K562 (cell line): ENCODE results near the gene LLGL1. TPM values are rescaled to one million over a fixed set of nuclear protein-coding genes. Genes with fewer than 3 reads are reported as not detected.

Experiments used
- ATAC-seq: fragments of 200-7000 bp; cut with Tn5 transposase; 3 replicates; pipeline ENCODE4 v1.9.1; 2020; ENCODE audit warnings: moderate library complexity
- BruUV-seq: library from RNA; stranded (reverse); fragments of 400-500 nt; replicated peaks from 2 replicates; lab custom pipeline; 2021; lab: Mats Ljungman, UMichigan
- CTCF ChIA-PET: fragments of 300-600 bp; formaldehyde crosslinking; extraction: SDS; loops from one replicate; lab custom pipeline; 2021; ENCODE audit warnings: low intra/inter-chr PET ratio; lab: Yijun Ruan, JAX
- POLR2A ChIA-PET: fragments of 300-600, 350-650 bp; sonication (Branson Sonifier 250); formaldehyde crosslinking; extraction: SDS; loops from one replicate; lab custom pipeline; 2021; ENCODE audit warnings: antibody characterized with exemption, inconsistent platforms; lab: Yijun Ruan, JAX
- DNase-seq, 4 experiments: peaks; one replicate each; pipeline versions ENCODE4 v3.0.0 to v3.0.0-alpha.2; 2011 to 2018; ENCODE audit warnings: low spot score in 3 of 4, mixed read lengths in 3 of 4; ENCODE audit errors: extremely low read depth in 1 of 4
- FAIRE-seq: peaks from 2 replicates; lab custom pipeline; 2011; peaks lifted over from hg19 to GRCh38; lab: Jason Lieb, UNC
- H2AFZ ChIP-seq: 2 replicates; pipeline ENCODE4 v1.6.0; 2011; ENCODE audit warnings: low read depth, low read length, control low read depth, inconsistent platforms
- H3K27ac ChIP-seq: fragments of 200-600 bp; 3 replicates; pipeline ENCODE4 v1.8.0; 2011; ENCODE audit warnings: low read depth, mild to moderate bottlenecking, control low read depth, inconsistent platforms, low read length, moderate library complexity, mixed read lengths; ENCODE audit errors: extremely low read depth
- H3K27me3 ChIP-seq, 2 experiments: fragments of 300-600 bp in 1 of 2; 2 replicates in 1 of 2; 3 replicates in 1 of 2; pipeline versions ENCODE4 v1.6.0 to v1.8.0; 2011; ENCODE audit warnings: inconsistent platforms in 2 of 2, low read length in 2 of 2, mild to moderate bottlenecking in 1 of 2, mixed read lengths in 1 of 2, moderate library complexity in 1 of 2; ENCODE audit not compliant: control insufficient read depth in 2 of 2, insufficient read depth in 2 of 2
- H3K36me3 ChIP-seq: fragments of 300-600 bp; 3 replicates; pipeline ENCODE4 v1.8.0; 2011; ENCODE audit warnings: mild to moderate bottlenecking, low read length, inconsistent platforms; ENCODE audit not compliant: control insufficient read depth, insufficient read depth
- H3K4me1 ChIP-seq, 2 experiments: fragments of 200-600 bp in 1 of 2; replicated peaks in 1 of 2; 2 replicates in 1 of 2; 3 replicates in 1 of 2; pipeline versions ENCODE4 v1.5.1 to v1.8.0; 2011; ENCODE audit warnings: inconsistent platforms in 2 of 2, low read length in 2 of 2, mild to moderate bottlenecking in 1 of 2, mixed read lengths in 1 of 2, moderate library complexity in 1 of 2; ENCODE audit not compliant: control insufficient read depth in 2 of 2, insufficient read depth in 2 of 2
- H3K4me2 ChIP-seq: 2 replicates; pipeline ENCODE4 v1.6.1; 2011; ENCODE audit warnings: low read length, control low read depth, inconsistent platforms, mixed read lengths; ENCODE audit not compliant: insufficient read depth
- H3K4me3 ChIP-seq: fragments of 200-600 bp; sonication (generic), shearing (Covaris generic); 2 replicates; pipeline ENCODE4 v1.5.1; 2016; ENCODE audit warnings: control low read depth, inconsistent platforms
- H3K79me2 ChIP-seq: fragments of 200-600 bp; 3 replicates; pipeline ENCODE4 v1.8.0; 2011; ENCODE audit warnings: low read length, inconsistent platforms; ENCODE audit not compliant: control insufficient read depth, insufficient read depth
- H3K9ac ChIP-seq, 2 experiments: 2 replicates each; pipeline versions ENCODE4 v1.6.0 to v1.6.1; 2011; ENCODE audit warnings: low read depth in 2 of 2, low read length in 2 of 2, control low read depth in 1 of 2, inconsistent platforms in 1 of 2, mild to moderate bottlenecking in 1 of 2, mixed read lengths in 1 of 2; ENCODE audit not compliant: insufficient read depth in 1 of 2
- H3K9me1 ChIP-seq: one replicate; pipeline ENCODE4 v1.6.0; 2011; ENCODE audit warnings: inconsistent platforms, mild to moderate bottlenecking, low read length, moderate library complexity; ENCODE audit not compliant: control insufficient read depth, insufficient read depth
- H3K9me3 ChIP-seq: replicated peaks from 2 replicates; pipeline ENCODE4 v1.5.1; 2011; ENCODE audit warnings: low read depth, low read length, inconsistent platforms; ENCODE audit not compliant: control insufficient read depth, insufficient read depth
- H4K20me1 ChIP-seq: replicated peaks from 2 replicates; pipeline ENCODE4 v1.6.1; 2011; ENCODE audit warnings: low read length, inconsistent platforms, mixed read lengths; ENCODE audit not compliant: control insufficient read depth, insufficient read depth
- ARID1B ChIP-seq: fragments of 450-650 bp; IDR thresholded peaks from 2 replicates; pipeline ENCODE4 v1.6.1; 2016; ENCODE audit warnings: antibody characterized with exemption, mild to moderate bottlenecking, inconsistent platforms
- EHMT2 ChIP-seq: fragments of 450-650 bp; IDR thresholded peaks from 2 replicates; pipeline ENCODE4 v1.6.1; 2018; ENCODE audit warnings: antibody characterized with exemption
- HDAC6 ChIP-seq: IDR thresholded peaks from 2 replicates; pipeline ENCODE4 v1.6.1; 2012; ENCODE audit warnings: low read depth, mild to moderate bottlenecking, control low read depth, inconsistent platforms, low read length, moderate library complexity
- IFI16 ChIP-seq: fragments of 250-450 bp; sonication (Bioruptor Pico); IDR thresholded peaks from 2 replicates; pipeline ENCODE4 v2.1.2; 2022; ENCODE audit warnings: mild to moderate bottlenecking, inconsistent platforms
- MITF ChIP-seq: IDR thresholded peaks from 2 replicates; pipeline ENCODE4 v1.6.1; 2014; ENCODE audit warnings: antibody characterized with exemption
- TRIM28 ChIP-seq: fragments of 450-650 bp; IDR thresholded peaks from 2 replicates; pipeline ENCODE4 v1.6.1; 2017
- ZBTB49 ChIP-seq: sonication (generic); formaldehyde crosslinking; IDR thresholded peaks from 2 replicates; pipeline ENCODE4 v1.8.0; 2022; ENCODE audit warnings: missing genetic modification reagents, mild to moderate bottlenecking, borderline replicate concordance
- ZC3H8 ChIP-seq: fragments of 450-650 bp; IDR thresholded peaks from 2 replicates; pipeline ENCODE4 v1.6.1; 2017
- ZHX1 ChIP-seq: fragments of 150-350 bp; conservative IDR thresholded peaks from 2 replicates; pipeline ENCODE4 v1.6.1; 2014; ENCODE audit warnings: low read length
- ZNF354B ChIP-seq: fragments of 250-450 bp; sonication (Bioruptor Pico); IDR thresholded peaks from 2 replicates; pipeline ENCODE4 v1.4.0; 2020
- ZNF561 ChIP-seq: fragments of 450-650 bp; formaldehyde crosslinking; conservative IDR thresholded peaks from 2 replicates; pipeline ENCODE4 v1.4.0; 2020; ENCODE audit warnings: mild to moderate bottlenecking, moderate library complexity
- ZNF717 ChIP-seq: fragments of 250-450 bp; sonication (Bioruptor Pico); IDR thresholded peaks from 2 replicates; pipeline ENCODE4 v1.5.0; 2021
- ZNF764 ChIP-seq: fragments of 250-450 bp; sonication (Bioruptor Pico); IDR thresholded peaks from 2 replicates; pipeline ENCODE4 v1.4.0; 2020; ENCODE audit warnings: low read depth, mild to moderate bottlenecking, moderate library complexity
- WGBS: fragments of 100-300 bp; shearing (Covaris generic); methylation state at CpG from one replicate; pipeline ENCODE4 v1.1.6; 2016; ENCODE audit warnings: low coverage, mixed read lengths; ENCODE audit not compliant: insufficient coverage; ENCODE audit errors: missing lambda C conversion rate; 5-methylcytosine and 5-hydroxymethylcytosine counted together
- in situ Hi-C: fragments of 300-500 bp; cut with MboI; formaldehyde crosslinking; loops from 4 replicates; pipeline ENCODE4 v1.15.0; 2018; ENCODE audit warnings: inconsistent platforms, mixed read lengths
- intact Hi-C: fragments of 100-400 bp; cut with micrococcal nuclease; formaldehyde crosslinking; loops from 2 replicates; pipeline ENCODE4 v1.14.2; 2022
- polyA plus RNA-seq, 8 experiments: library from polyadenylated mRNA; depleted of rRNA in 4 of 8; stranded (reverse) in 5 of 8; unstranded in 3 of 8; fragments of >200 nt; fragmentation: Nextera tagmentation in 2 of 8; fragmentation: Illumina TruSeq in 1 of 8; extraction: Ambion mirVana in 2 of 8; extraction: Trizol in 1 of 8; gene quantifications; 2 replicates each; pipeline versions ENCODE4 v1.2.1 to v1.2.3, GENCODE V29; 2011 to 2014; ENCODE audit warnings: inconsistent platforms in 1 of 8, missing spikeins in 1 of 8
- total RNA-seq, 7 experiments: library from RNA; depleted of rRNA in 6 of 7; stranded (reverse); fragments of >200 nt in 6 of 7; fragmentation: Illumina TruSeq in 2 of 7; extraction: Trizol in 2 of 7; gene quantifications; 2 replicates each; pipeline versions ENCODE4 v1.2.1 to v1.2.3, GENCODE V29; 2011 to 2021; ENCODE audit warnings: low replicate concordance in 1 of 7
- TF ChIP-seq, protein P1 (sequence below), 2 experiments: fragments of 450-650 bp; conservative IDR thresholded peaks; 2 replicates each; pipeline ENCODE4 v1.6.1; 2017; ENCODE audit warnings: mild to moderate bottlenecking in 2 of 2, moderate library complexity in 2 of 2
- TF ChIP-seq, protein P2 (sequence below): fragments of 250-450 bp; sonication (Bioruptor Pico); IDR thresholded peaks from 2 replicates; pipeline ENCODE4 v1.8.0; 2022; ENCODE audit warnings: inconsistent platforms, mild to moderate bottlenecking, moderate library complexity, borderline replicate concordance

LLGL1 gene
- total and polyA plus RNA-seq, 9 of the 15 experiments (the other 6 are each of a cell fraction or from before 2014, with no cell fraction given) = 0.11 to 12.9 (median 5.3) TPM; not detected in 1

GRCh38 chr17:18203308-18203707 lies 22.1 kb upstream of the LLGL1 start:
- H4K20me1 ChIP-seq = peaks cover 23% of the 10 kb centered on the region
- no peak overlapping the region for H3K9ac ChIP-seq
- H2AFZ ChIP-seq = no peak overlapping the region
- no peaks in the 10 kb centered on the region; a peak in 1 of 5 replicates for H3K4me1 ChIP-seq
- H3K36me3 ChIP-seq = peaks cover 70% of the 10 kb centered on the region
- H3K27ac ChIP-seq = no peak overlapping the region
- ATAC-seq (no peak), DNase-seq (no peak), FAIRE-seq (no peak)
- H3K9me3 ChIP-seq = no peaks in the 10 kb centered on the region
- no TSS peak for BruUV-seq
- no peaks in the 10 kb centered on the region for H3K27me3 ChIP-seq
- peaks cover 27% of the 10 kb centered on the region for H3K79me2 ChIP-seq
- H3K9me1 ChIP-seq = peaks cover 3% of the 10 kb centered on the region
- ChIA-PET POLR2A (interaction anchor here (0.6 to 1.3 kb wide), 3 partner anchors 8 to 69 kb away, joined by 3 to 5 read pairs (median 3); no protein-coding TSS in a partner anchor), CTCF (no interaction called here)
- in situ Hi-C loops (loop anchor here (25.0 kb wide), 1 partner anchor 359 kb away; no protein-coding TSS in a partner anchor), intact Hi-C loops (no loop called here)
- H3K4me2 ChIP-seq = no peak overlapping the region
- WGBS = 95% methylated on average over 5 of the region's 7 CpGs
- no peak overlapping the region for H3K4me3 ChIP-seq
- TF ChIP-seq HDAC6 = no peak
- TF ChIP-seq IFI16 (CRISPR knock-in tag) = no peak
- TF ChIP-seq ZBTB49 (CRISPR knock-in tag) = no peak
- TF ChIP-seq ZNF354B (CRISPR knock-in tag) = no peak
- TF ChIP-seq EHMT2 = no peak
- no peak for TF ChIP-seq ZNF561 (CRISPR knock-in tag)
- TF ChIP-seq, protein P1, sequence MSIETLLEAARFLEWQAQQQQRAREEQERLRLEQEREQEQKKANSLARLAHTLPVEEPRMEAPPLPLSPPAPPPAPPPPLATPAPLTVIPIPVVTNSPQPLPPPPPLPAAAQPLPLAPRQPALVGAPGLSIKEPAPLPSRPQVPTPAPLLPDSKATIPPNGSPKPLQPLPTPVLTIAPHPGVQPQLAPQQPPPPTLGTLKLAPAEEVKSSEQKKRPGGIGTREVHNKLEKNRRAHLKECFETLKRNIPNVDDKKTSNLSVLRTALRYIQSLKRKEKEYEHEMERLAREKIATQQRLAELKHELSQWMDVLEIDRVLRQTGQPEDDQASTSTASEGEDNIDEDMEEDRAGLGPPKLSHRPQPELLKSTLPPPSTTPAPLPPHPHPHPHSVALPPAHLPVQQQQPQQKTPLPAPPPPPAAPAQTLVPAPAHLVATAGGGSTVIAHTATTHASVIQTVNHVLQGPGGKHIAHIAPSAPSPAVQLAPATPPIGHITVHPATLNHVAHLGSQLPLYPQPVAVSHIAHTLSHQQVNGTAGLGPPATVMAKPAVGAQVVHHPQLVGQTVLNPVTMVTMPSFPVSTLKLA (conservative IDR thresholded peaks at IDR 0.05) = no peak
- no peak for TF ChIP-seq TRIM28
- no peak for TF ChIP-seq ZHX1
- TF ChIP-seq ARID1B = no peak
- no peak for TF ChIP-seq ZNF717 (CRISPR knock-in tag)
- no peak for TF ChIP-seq MITF
- TF ChIP-seq ZNF764 (CRISPR knock-in tag) = no peak
- TF ChIP-seq, protein P2, sequence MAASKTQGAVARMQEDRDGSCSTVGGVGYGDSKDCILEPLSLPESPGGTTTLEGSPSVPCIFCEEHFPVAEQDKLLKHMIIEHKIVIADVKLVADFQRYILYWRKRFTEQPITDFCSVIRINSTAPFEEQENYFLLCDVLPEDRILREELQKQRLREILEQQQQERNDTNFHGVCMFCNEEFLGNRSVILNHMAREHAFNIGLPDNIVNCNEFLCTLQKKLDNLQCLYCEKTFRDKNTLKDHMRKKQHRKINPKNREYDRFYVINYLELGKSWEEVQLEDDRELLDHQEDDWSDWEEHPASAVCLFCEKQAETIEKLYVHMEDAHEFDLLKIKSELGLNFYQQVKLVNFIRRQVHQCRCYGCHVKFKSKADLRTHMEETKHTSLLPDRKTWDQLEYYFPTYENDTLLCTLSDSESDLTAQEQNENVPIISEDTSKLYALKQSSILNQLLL = no peak
- no peak for TF ChIP-seq ZC3H8
